H1 (cell line): ENCODE data around the gene MREG. TPM values are rescaled to one million over a fixed set of nuclear protein-coding genes. Genes with fewer than 3 reads are reported as not detected.

ENCODE experiments used
- CTCF ChIA-PET: fragments of 300-600 bp; sonication (Branson Sonifier 250); formaldehyde crosslinking; loops from one replicate; lab custom pipeline; 2021; ENCODE audit not compliant: partially characterized antibody; lab: Charles Lee
- POLR2A ChIA-PET: fragments of 300-600 bp; sonication (Branson Sonifier 250); formaldehyde crosslinking; loops from one replicate; lab custom pipeline; 2021; ENCODE audit warnings: inconsistent platforms; ENCODE audit not compliant: partially characterized antibody; lab: Charles Lee
- DNase-seq, 2 experiments: peaks; one replicate each; pipeline versions ENCODE4 v3.0.0 to v3.0.0-alpha.2; 2010 to 2022; ENCODE audit warnings: low spot score in 2 of 2, low read depth in 1 of 2, mixed read lengths in 1 of 2
- FAIRE-seq: peaks from 2 replicates; lab custom pipeline; 2011; peaks lifted over from hg19 to GRCh38; lab: Jason Lieb, UNC
- H2AFZ ChIP-seq: 2 replicates; pipeline ENCODE4 v1.8.1; 2012; ENCODE audit warnings: low read length, inconsistent platforms
- H2AK5ac ChIP-seq: 2 replicates; pipeline ENCODE4 v1.6.1; 2013; ENCODE audit warnings: low read depth, low read length
- H2BK120ac ChIP-seq: replicated peaks from 2 replicates; pipeline ENCODE3; 2013; ENCODE audit warnings: low read depth, low read length, inconsistent platforms
- H2BK12ac ChIP-seq: 2 replicates; pipeline ENCODE4 v1.6.1; 2013; ENCODE audit warnings: low read depth, low read length
- H2BK15ac ChIP-seq: 2 replicates; pipeline ENCODE4 v1.6.1; 2013; ENCODE audit warnings: low read length
- H2BK20ac ChIP-seq: 2 replicates; pipeline ENCODE4 v1.6.1; 2013; ENCODE audit warnings: low read length
- H2BK5ac ChIP-seq: 2 replicates; pipeline ENCODE4 v1.6.1; 2013; ENCODE audit warnings: low read depth, low read length
- H3K14ac ChIP-seq: 2 replicates; pipeline ENCODE4 v1.6.1; 2013; ENCODE audit warnings: inconsistent platforms; ENCODE audit not compliant: insufficient read length
- H3K18ac ChIP-seq: 2 replicates; pipeline ENCODE4 v1.6.1; 2013; ENCODE audit warnings: low read length; ENCODE audit errors: extremely low read depth
- H3K23ac ChIP-seq: 2 replicates; pipeline ENCODE4 v1.6.1; 2013; ENCODE audit warnings: inconsistent platforms; ENCODE audit not compliant: insufficient read length
- H3K23me2 ChIP-seq: 2 replicates; pipeline ENCODE4 v1.6.1; 2013; ENCODE audit warnings: low read depth, low read length
- H3K27ac ChIP-seq: 2 replicates; pipeline ENCODE4 v1.6.1; 2011; ENCODE audit warnings: low read depth, low read length, inconsistent platforms
- H3K27me3 ChIP-seq, 4 experiments: replicated peaks in 1 of 4; 1 replicate in 1 of 4; 2 replicates in 3 of 4; pipeline versions ENCODE4 v1.6.1 to v1.8.1; 2011 to 2013; ENCODE audit warnings: low read length in 3 of 4, mild to moderate bottlenecking in 3 of 4, inconsistent platforms in 2 of 4, mixed read lengths in 2 of 4, moderate library complexity in 1 of 4; ENCODE audit not compliant: control insufficient read depth in 3 of 4, insufficient read depth in 3 of 4; ENCODE audit errors: extremely low read depth in 1 of 4
- H3K36me3 ChIP-seq, 4 experiments: 2 replicates each; pipeline versions ENCODE4 v1.6.1 to v1.8.1; 2011 to 2013; ENCODE audit warnings: mild to moderate bottlenecking in 4 of 4, low read length in 3 of 4, moderate library complexity in 2 of 4, control low read depth in 1 of 4, inconsistent platforms in 1 of 4; ENCODE audit not compliant: insufficient read depth in 4 of 4, control insufficient read depth in 2 of 4
- H3K4ac ChIP-seq: replicated peaks from 2 replicates; pipeline ENCODE3; 2013; ENCODE audit warnings: low read length, low read depth, mixed read lengths, inconsistent platforms; ENCODE audit not compliant: insufficient read length
- H3K4me1 ChIP-seq, 4 experiments: replicated peaks in 1 of 4; 1 replicate in 1 of 4; 2 replicates in 3 of 4; pipeline versions ENCODE4 v1.6.1 to v1.8.1; 2011 to 2013; ENCODE audit warnings: low read length in 3 of 4, inconsistent platforms in 2 of 4, mixed read lengths in 1 of 4; ENCODE audit not compliant: insufficient read depth in 4 of 4, control insufficient read depth in 3 of 4
- H3K4me2 ChIP-seq, 2 experiments: 2 replicates each; pipeline versions ENCODE4 v1.6.1 to v1.8.1; 2011 to 2013; ENCODE audit warnings: low read depth in 2 of 2, low read length in 2 of 2, control low read depth in 1 of 2, inconsistent platforms in 1 of 2, mild to moderate bottlenecking in 1 of 2; ENCODE audit not compliant: insufficient read depth in 1 of 2
- H3K4me3 ChIP-seq, 4 experiments: fragments of 200-600, 300-600 bp in 1 of 4; sonication (generic), shearing (Covaris generic), sonication (Bioruptor Twin) in 1 of 4; 2 replicates each; pipeline versions ENCODE4 v1.5.1 to v1.8.1; 2011 to 2016; ENCODE audit warnings: low read length in 4 of 4, low read depth in 3 of 4, control low read depth in 2 of 4, inconsistent platforms in 2 of 4, mild to moderate bottlenecking in 2 of 4, mixed read lengths in 1 of 4, moderate library complexity in 1 of 4; ENCODE audit not compliant: insufficient read depth in 2 of 4; ENCODE audit errors: extremely low read depth in 1 of 4
- H3K56ac ChIP-seq: replicated peaks from 2 replicates; pipeline ENCODE3; 2013; ENCODE audit warnings: low read depth, mild to moderate bottlenecking, mixed read lengths, low read length, inconsistent platforms; ENCODE audit not compliant: insufficient read length
- H3K79me1 ChIP-seq: 2 replicates; pipeline ENCODE4 v1.6.1; 2013; ENCODE audit warnings: low read depth, low read length, control low read depth
- H3K79me2 ChIP-seq, 2 experiments: 2 replicates each; pipeline versions ENCODE4 v1.6.1 to v1.8.1; 2012 to 2013; ENCODE audit warnings: low read length in 2 of 2, mild to moderate bottlenecking in 2 of 2, inconsistent platforms in 1 of 2; ENCODE audit not compliant: insufficient read depth in 2 of 2, control insufficient read depth in 1 of 2
- H3K9ac ChIP-seq, 4 experiments: replicated peaks in 1 of 4; 1 replicate in 1 of 4; 2 replicates in 3 of 4; pipeline versions ENCODE4 v1.6.1 to v1.8.1; 2011 to 2013; ENCODE audit warnings: low read depth in 3 of 4, low read length in 3 of 4, control low read depth in 2 of 4, mild to moderate bottlenecking in 2 of 4, moderate library complexity in 2 of 4, inconsistent platforms in 1 of 4; ENCODE audit errors: extremely low read depth in 1 of 4
- H3K9me3 ChIP-seq, 2 experiments: 2 replicates each; pipeline versions ENCODE4 v1.6.1 to v1.8.1; 2012 to 2013; ENCODE audit warnings: mild to moderate bottlenecking in 2 of 2, moderate library complexity in 2 of 2, control low read depth in 1 of 2, inconsistent platforms in 1 of 2, low read depth in 1 of 2, low read length in 1 of 2, mixed read lengths in 1 of 2; ENCODE audit not compliant: insufficient read depth in 2 of 2
- H4K20me1 ChIP-seq, 2 experiments: replicated peaks in 1 of 2; 2 replicates each; pipeline versions ENCODE3 to v1.8.1; 2011 to 2013; ENCODE audit warnings: inconsistent platforms in 2 of 2, low read length in 2 of 2, mild to moderate bottlenecking in 1 of 2; ENCODE audit not compliant: insufficient read depth in 2 of 2, control insufficient read depth in 1 of 2
- H4K5ac ChIP-seq: 2 replicates; pipeline ENCODE4 v1.6.1; 2013; ENCODE audit warnings: low read length, low read depth, mixed read lengths, inconsistent platforms; ENCODE audit not compliant: insufficient read length
- H4K8ac ChIP-seq: 2 replicates; pipeline ENCODE4 v1.8.0; 2013; ENCODE audit warnings: mild to moderate bottlenecking, moderate library complexity, low read length, inconsistent platforms; ENCODE audit not compliant: insufficient read depth; ENCODE audit errors: extremely low read depth
- H4K91ac ChIP-seq: replicated peaks from 2 replicates; pipeline ENCODE3; 2013; ENCODE audit warnings: low read length, mixed read lengths, inconsistent platforms; ENCODE audit not compliant: insufficient read length
- RBBP5 ChIP-seq: IDR thresholded peaks from 2 replicates; pipeline ENCODE4 v1.7.1; 2012; ENCODE audit warnings: low read depth, mild to moderate bottlenecking, inconsistent platforms, low read length, moderate library complexity, borderline replicate concordance
- RXRA ChIP-seq: IDR thresholded peaks from 2 replicates; pipeline ENCODE4 v1.6.1; 2011; ENCODE audit warnings: low read depth, mild to moderate bottlenecking, low read length, moderate library complexity; ENCODE audit not compliant: insufficient read depth
- SP4 ChIP-seq: IDR thresholded peaks from 2 replicates; pipeline ENCODE4 v1.6.1; 2012; ENCODE audit warnings: low read length, inconsistent platforms
- TAF7 ChIP-seq: optimal IDR thresholded peaks from 2 replicates; pipeline ENCODE3; 2011; ENCODE audit warnings: low read depth, mild to moderate bottlenecking, inconsistent platforms, low read length, moderate library complexity, borderline replicate concordance
- USF2 ChIP-seq: IDR thresholded peaks from 2 replicates; pipeline ENCODE4 v1.6.1; 2011; ENCODE audit warnings: low read length, improper control_type of control experiment
- WGBS, 2 experiments: shearing (Covaris generic) in 1 of 2; methylation state at CpG; one replicate each; pipeline versions ENCODE4 v1.1.6 to v1.1.7; 2013 to 2015; ENCODE audit warnings: low lambda C conversion rate in 2 of 2, mixed read lengths in 2 of 2, inconsistent platforms in 1 of 2, low coverage in 1 of 2, missing lambda C conversion rate in 1 of 2; ENCODE audit not compliant: insufficient replicate concordance in 2 of 2, insufficient coverage in 1 of 2, insufficient read length in 1 of 2; ENCODE audit errors: extremely low coverage in 1 of 2, missing lambda C conversion rate in 1 of 2; 5-methylcytosine and 5-hydroxymethylcytosine counted together
- polyA plus RNA-seq, 7 experiments: library from polyadenylated mRNA; depleted of rRNA in 3 of 7; stranded (reverse) in 5 of 7; unstranded in 2 of 7; fragments of >200 nt in 5 of 7; fragments of 200-250 nt in 2 of 7; gene quantifications; 1 replicate in 5 of 7; 2 replicates in 1 of 7; 4 replicates in 1 of 7; pipeline versions ENCODE4 v1.2.1 to v1.2.3, GENCODE V29; 2011 to 2013; ENCODE audit warnings: missing spikeins in 2 of 7, mixed read lengths in 2 of 7
- total RNA-seq: library from RNA; stranded (reverse); fragmentation: NEBNext Ultra II Directional; extraction: Animal tissue kit (Norgen Biotek cat#: 25700); gene quantifications from 2 replicates; pipeline ENCODE4 v1.2.1, GENCODE V29; 2021

Gene MREG
- total and polyA plus RNA-seq, 2 of the 8 experiments (the other 6 are each of a cell fraction or from before 2014, with no cell fraction given), result 7.5 to 31.9 TPM

DNA sequence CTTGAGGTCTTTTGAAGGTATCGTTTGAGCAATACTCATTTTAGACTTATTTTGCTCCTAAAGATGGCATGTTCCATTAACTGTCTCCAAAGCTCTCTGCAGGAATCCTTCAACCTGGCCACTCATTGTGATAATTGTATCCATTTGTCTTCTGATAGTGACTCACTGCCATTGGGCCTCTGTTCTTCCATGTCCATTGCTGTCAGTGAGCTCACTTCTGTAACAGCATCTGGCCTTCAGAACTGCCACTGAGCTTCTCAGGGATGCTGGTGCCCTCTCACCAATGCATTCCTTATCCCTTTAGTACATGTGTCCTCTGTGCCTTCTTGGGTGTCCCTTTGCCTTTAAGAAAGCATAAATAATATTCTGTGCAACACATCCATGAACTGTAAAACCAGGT is 71.6 kb downstream of the MREG start:
- H3K4me1 ChIP-seq, result peaks cover 0 to 7% (median 0%) of the 10 kb centered on the region in 4 experiments; a peak in 1 of 7 replicates
- no peak overlapping the region for H3K56ac ChIP-seq
- H4K5ac ChIP-seq, result no peak overlapping the region
- H3K9ac ChIP-seq, result no peak overlapping the region
- H3K27ac ChIP-seq, result no peak overlapping the region
- H3K14ac ChIP-seq, result no peak overlapping the region
- no peak overlapping the region for H4K91ac ChIP-seq
- H2BK20ac ChIP-seq, result no peak overlapping the region
- H2AK5ac ChIP-seq, result no peak overlapping the region
- H3K79me2 ChIP-seq, result no peaks in the 10 kb centered on the region
- DNase-seq, result peak in 1 of 2 experiments; percentile 28
- H3K36me3 ChIP-seq, result peaks cover 0 to 22% (median 15%) of the 10 kb centered on the region in 4 experiments; a peak in 7 of 8 replicates
- H4K20me1 ChIP-seq, result peaks cover 0 to 1% of the 10 kb centered on the region in 2 experiments
- no peaks in the 10 kb centered on the region for H3K79me1 ChIP-seq
- CTCF ChIA-PET, result interaction anchor here (0.6 to 0.7 kb wide), 2 partner anchors 10 to 76 kb away, joined by 3 to 4 read pairs; no protein-coding TSS in a partner anchor
- H2BK5ac ChIP-seq, result no peak overlapping the region
- no peak overlapping the region for H3K23ac ChIP-seq
- H2BK12ac ChIP-seq, result no peak overlapping the region
- H3K4ac ChIP-seq, result no peak overlapping the region
- no peak for FAIRE-seq
- TF ChIP-seq TAF7, result no peak
- TF ChIP-seq USF2, result no peak
- TF ChIP-seq RXRA, result no peak
- no peak for TF ChIP-seq SP4
- no peak for TF ChIP-seq RBBP5
- POLR2A ChIA-PET, result no interaction called here
- no peaks in the 10 kb centered on the region for H3K27me3 ChIP-seq
- no peaks in the 10 kb centered on the region for H3K23me2 ChIP-seq
- no peak overlapping the region for H3K4me2 ChIP-seq
- H3K18ac ChIP-seq, result no peak overlapping the region
- no peak overlapping the region for H2BK15ac ChIP-seq
- no peak overlapping the region for H2AFZ ChIP-seq
- no peak overlapping the region for H4K8ac ChIP-seq
- H3K9me3 ChIP-seq, result no peaks in the 10 kb centered on the region
- H3K4me3 ChIP-seq, result no peak overlapping the region
- H2BK120ac ChIP-seq, result no peak overlapping the region
- WGBS, 2 experiments, result 89% methylated on average over 1 of the region's 1 CpG; no CpG with 5 or more reads in 1 of the 2 experiments
